ENCODE measurements around the gene ZCCHC8. TPM values are rescaled to one million over a fixed set of nuclear protein-coding genes. Genes with fewer than 3 reads are reported as not detected.

The ZCCHC8 gene
- total RNA-seq, 2 donors from 2014 or later, result 26.2 to 26.3 TPM

DNA sequence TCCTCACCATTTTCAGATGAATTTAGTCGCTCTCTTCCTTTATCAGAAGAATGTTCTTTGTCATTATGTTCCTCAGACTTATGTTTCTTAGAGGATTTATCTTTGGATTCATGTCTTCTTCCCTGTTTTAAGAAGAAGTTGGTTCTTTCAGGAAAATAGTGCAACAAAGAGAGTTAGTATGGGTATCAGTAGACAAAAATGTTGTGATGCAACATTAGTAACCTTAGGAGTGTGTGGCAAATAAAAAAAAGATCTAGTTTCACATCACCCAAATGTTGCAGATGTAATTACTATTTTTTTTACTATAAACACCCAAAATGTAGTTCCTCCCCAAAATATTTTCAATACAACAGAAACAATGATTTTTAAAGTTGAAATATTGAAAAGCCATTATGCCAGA, 18.2 kb upstream of the ZCCHC8 start:
- peaks cover 100% of the 10 kb centered on the region for H3K36me3 ChIP-seq (ENCODE audit: control insufficient read depth, insufficient read depth, low read length)
- 100% methylated on average over 1 of the region's 1 CpG; no CpG with 5 or more reads in 1 of the 2 experiments for WGBS, 2 experiments (ENCODE audit: insufficient coverage in 1 of 2, insufficient read length in 1 of 2)
- no peak overlapping the region for H3K9ac ChIP-seq (ENCODE audit: extremely low read depth, low read length, poor library complexity, severe bottlenecking)
- TF ChIP-seq, protein P1, sequence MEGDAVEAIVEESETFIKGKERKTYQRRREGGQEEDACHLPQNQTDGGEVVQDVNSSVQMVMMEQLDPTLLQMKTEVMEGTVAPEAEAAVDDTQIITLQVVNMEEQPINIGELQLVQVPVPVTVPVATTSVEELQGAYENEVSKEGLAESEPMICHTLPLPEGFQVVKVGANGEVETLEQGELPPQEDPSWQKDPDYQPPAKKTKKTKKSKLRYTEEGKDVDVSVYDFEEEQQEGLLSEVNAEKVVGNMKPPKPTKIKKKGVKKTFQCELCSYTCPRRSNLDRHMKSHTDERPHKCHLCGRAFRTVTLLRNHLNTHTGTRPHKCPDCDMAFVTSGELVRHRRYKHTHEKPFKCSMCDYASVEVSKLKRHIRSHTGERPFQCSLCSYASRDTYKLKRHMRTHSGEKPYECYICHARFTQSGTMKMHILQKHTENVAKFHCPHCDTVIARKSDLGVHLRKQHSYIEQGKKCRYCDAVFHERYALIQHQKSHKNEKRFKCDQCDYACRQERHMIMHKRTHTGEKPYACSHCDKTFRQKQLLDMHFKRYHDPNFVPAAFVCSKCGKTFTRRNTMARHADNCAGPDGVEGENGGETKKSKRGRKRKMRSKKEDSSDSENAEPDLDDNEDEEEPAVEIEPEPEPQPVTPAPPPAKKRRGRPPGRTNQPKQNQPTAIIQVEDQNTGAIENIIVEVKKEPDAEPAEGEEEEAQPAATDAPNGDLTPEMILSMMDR (conservative IDR thresholded peaks at IDR 0.05), result no peak
- no peaks in the 10 kb centered on the region for H3K27me3 ChIP-seq (ENCODE audit: control insufficient read depth, insufficient read depth, low read length, poor library complexity, severe bottlenecking)
- Mint-ChIP-seq H3K4me3 (no peak overlapping the region), H3K36me3 (ENCODE audit: low read depth) (peaks cover 85% of the 10 kb centered on the region), H3K27ac (peak overlapping the region; percentile 53), H3K9me3 (no peaks in the 10 kb centered on the region), H3K27me3 (ENCODE audit: insufficient read depth) (no peaks in the 10 kb centered on the region), H3K4me1 (peaks cover 13% of the 10 kb centered on the region)
- H3K4me1 ChIP-seq (ENCODE audit: control insufficient read depth, insufficient read depth, low read length), result peaks cover 5% of the 10 kb centered on the region
- no peak for DNase-seq
- H3K4me3 ChIP-seq (ENCODE audit: low read length), result no peak overlapping the region
- no peaks in the 10 kb centered on the region for H3K9me3 ChIP-seq (ENCODE audit: control insufficient read depth, low read length)
- H3K27ac ChIP-seq (ENCODE audit: low read depth, low read length), result no peak overlapping the region

DNA sequence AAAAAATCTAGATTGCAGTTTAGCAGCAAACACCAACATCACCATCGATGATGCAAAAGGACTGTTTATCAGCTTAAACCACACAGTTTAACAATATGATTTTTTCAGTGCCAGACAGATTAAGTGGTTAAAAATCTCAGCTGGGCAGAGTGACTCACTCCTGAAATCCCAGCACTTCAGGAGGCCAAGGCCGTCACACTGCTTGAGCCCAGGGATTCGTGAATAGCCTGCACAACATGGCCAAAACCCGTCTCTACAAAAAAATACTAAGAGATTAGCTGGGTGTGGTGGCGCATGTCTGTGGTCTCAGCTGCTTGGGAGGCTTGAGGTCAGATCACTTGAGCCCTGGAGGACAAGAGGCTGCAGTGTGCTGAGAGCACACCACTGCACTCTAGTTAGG, 17.1 kb upstream of the ZCCHC8 start:
- H3K4me3 ChIP-seq (ENCODE audit: low read length), result no peak overlapping the region
- H3K9me3 ChIP-seq (ENCODE audit: control insufficient read depth, low read length), result no peaks in the 10 kb centered on the region
- peak; percentile 52 for DNase-seq
- H3K36me3 ChIP-seq (ENCODE audit: control insufficient read depth, insufficient read depth, low read length), result peaks cover 98% of the 10 kb centered on the region
- TF ChIP-seq, protein P1 (conservative IDR thresholded peaks at IDR 0.05), result no peak
- peaks cover 4% of the 10 kb centered on the region for H3K4me1 Mint-ChIP-seq
- H3K27ac Mint-ChIP-seq, result peak overlapping the region; percentile 81
- no peak overlapping the region for H3K27ac ChIP-seq (ENCODE audit: low read depth, low read length)
- H3K27me3 Mint-ChIP-seq (ENCODE audit: insufficient read depth), result no peaks in the 10 kb centered on the region
- H3K9ac ChIP-seq (ENCODE audit: extremely low read depth, low read length, poor library complexity, severe bottlenecking), result no peak overlapping the region
- no peaks in the 10 kb centered on the region for H3K4me1 ChIP-seq (ENCODE audit: control insufficient read depth, insufficient read depth, low read length)
- H3K27me3 ChIP-seq (ENCODE audit: control insufficient read depth, insufficient read depth, low read length, poor library complexity, severe bottlenecking), result no peaks in the 10 kb centered on the region
- no peak overlapping the region for H3K4me3 Mint-ChIP-seq
- H3K9me3 Mint-ChIP-seq, result no peaks in the 10 kb centered on the region
- peaks cover 89% of the 10 kb centered on the region for H3K36me3 Mint-ChIP-seq (ENCODE audit: low read depth)
- 77 to 95% methylated on average over 5 of the region's 5 CpGs for WGBS, 2 experiments (ENCODE audit: insufficient coverage in 1 of 2, insufficient read length in 1 of 2)

DNA sequence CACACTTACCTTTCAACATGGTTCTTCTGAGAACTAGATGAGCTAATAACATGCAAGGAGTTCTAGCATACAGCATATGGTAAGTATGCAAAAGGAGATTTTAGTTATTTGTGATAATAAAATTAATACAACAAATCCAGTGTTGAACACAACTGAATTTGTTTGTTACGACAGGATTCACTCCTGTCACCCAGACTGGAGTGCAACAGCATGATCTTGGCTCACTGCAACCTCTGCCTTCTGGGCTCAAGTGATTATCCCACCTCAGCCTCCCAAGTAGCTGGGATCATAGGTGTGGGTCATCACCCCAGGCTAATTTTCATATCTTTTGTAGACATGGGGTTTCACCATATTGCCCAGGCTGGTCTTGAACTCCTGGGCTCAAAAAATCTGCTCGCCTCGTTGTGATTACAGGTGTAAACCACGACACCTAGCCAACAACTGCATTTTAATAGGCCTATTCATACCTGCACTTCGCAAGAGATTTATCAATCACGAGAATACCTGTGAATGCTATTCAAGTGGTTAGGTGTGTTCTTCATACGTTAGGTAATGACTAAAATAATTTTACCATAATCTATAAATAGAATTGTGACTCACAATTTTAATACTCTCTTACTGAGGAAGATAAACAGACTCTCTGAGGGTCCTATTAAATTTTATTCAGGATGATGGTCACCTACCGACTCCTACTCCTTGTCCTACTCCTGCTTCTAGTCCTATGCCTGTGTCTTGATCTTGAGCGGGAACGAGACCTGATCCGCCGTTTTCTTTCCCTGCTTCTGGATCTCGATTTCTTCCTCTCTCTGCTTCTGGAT, 16.0 kb upstream of the ZCCHC8 start:
- TF ChIP-seq, protein P1 (conservative IDR thresholded peaks at IDR 0.05), result no peak
- Mint-ChIP-seq H3K4me3 (no peak overlapping the region), H3K4me1 (no peaks in the 10 kb centered on the region), H3K9me3 (no peaks in the 10 kb centered on the region), H3K27me3 (ENCODE audit: insufficient read depth) (no peaks in the 10 kb centered on the region), H3K27ac (peak overlapping the region; percentile 62), H3K36me3 (ENCODE audit: low read depth) (peaks cover 92% of the 10 kb centered on the region)
- Histone ChIP-seq H3K9me3 (ENCODE audit: control insufficient read depth, low read length) (no peaks in the 10 kb centered on the region), H3K36me3 (ENCODE audit: control insufficient read depth, insufficient read depth, low read length) (peaks cover 98% of the 10 kb centered on the region), H3K4me3 (ENCODE audit: low read length) (no peak overlapping the region), H3K4me1 (ENCODE audit: control insufficient read depth, insufficient read depth, low read length) (no peaks in the 10 kb centered on the region), H3K9ac (ENCODE audit: extremely low read depth, low read length, poor library complexity, severe bottlenecking) (no peak overlapping the region), H3K27ac (ENCODE audit: low read depth, low read length) (no peak overlapping the region), H3K27me3 (ENCODE audit: control insufficient read depth, insufficient read depth, low read length, poor library complexity, severe bottlenecking) (no peaks in the 10 kb centered on the region)
- no peak for DNase-seq
- WGBS, 2 experiments (ENCODE audit: insufficient coverage in 1 of 2, insufficient read length in 1 of 2), result 92 to 98% methylated on average over 9 to 13 of the region's 13 CpGs
